ENCODE data around the gene MIEF1. TPM values are rescaled to one million over a fixed set of nuclear protein-coding genes. Genes with fewer than 3 reads are reported as not detected.

MIEF1 gene
- 20.9 and 22.9 TPM in 2 replicates for total RNA-seq (2014; rRNA removed; shearing (Covaris generic))

DNA sequence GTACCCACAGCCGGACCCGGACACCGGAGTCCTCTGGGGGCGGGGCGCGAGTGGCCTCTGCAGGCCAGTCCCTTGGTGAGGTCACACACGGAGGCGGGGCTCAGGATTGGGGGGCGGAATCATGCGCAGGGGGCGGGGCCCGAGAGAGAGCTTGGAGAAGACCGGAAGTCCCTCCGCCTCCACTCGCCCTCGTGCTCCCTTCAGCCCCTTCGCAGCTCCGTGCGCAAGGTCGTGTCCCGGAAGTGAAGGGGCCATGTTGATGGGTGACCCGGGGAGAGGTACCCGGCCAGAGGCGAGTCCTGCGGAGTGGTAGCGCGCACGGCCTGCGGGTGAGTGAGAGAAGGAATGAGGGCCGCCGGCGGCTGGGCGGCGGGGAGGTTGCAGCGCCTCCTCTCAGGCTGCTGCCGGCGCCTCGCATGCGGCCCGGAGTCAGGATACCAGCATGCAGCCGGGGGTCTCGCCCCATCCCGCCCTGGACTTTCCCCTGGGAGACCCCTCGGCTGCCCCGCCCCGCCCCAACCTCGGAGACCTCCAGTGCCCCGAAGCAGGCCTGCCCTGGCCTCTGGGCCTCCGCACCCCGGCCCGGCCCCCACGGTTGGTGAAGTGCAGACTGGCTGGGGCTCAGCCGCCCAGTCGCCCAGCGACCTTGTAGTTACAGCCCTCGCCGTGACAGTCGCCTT lies at the start of gene MIEF1:
Gene MIEF1, plus strand, starts transcription at position 182 of the 680 bp plus-strand sequence. CDS start 9,005 bp downstream, outside the sequence.
- peaks cover 44% of the 10 kb centered on the region for H3K36me3 ChIP-seq
- peak within 1 kb of the TSS; percentile 34 for H3K27ac ChIP-seq
- H3K4me3 ChIP-seq = peak within 1 kb of the TSS; percentile 84
- peak; percentile 86 to 98 for DNase-seq (ENCODE audit: low read depth in 1 of 2, low spot score in 2 of 2)
- no peaks in the 10 kb centered on the region for H3K9me3 ChIP-seq (replicated peaks)
- H3K27me3 ChIP-seq (replicated peaks) = no peaks in the 10 kb centered on the region
- H3K4me1 ChIP-seq (replicated peaks) = peaks cover 14% of the 10 kb centered on the region

DNA sequence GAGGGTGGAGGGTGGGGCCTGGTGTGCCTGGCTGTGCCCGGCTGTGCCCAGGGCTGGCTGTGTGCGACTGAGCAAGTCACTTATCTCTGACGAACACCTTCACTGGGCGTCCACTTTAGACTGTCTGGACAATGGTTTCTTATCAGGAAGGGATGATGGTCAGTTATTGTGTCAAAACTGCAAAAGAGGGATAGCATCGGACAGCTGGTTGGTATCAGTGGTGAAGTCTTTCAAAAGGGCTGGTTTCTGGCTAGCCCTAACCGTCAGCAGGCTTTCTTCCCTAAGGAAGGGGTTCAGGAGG lies 49.4 kb upstream of the MIEF1 start:
- H3K4me3 ChIP-seq = no peak overlapping the region
- DNase-seq (ENCODE audit: low read depth in 1 of 2, low spot score in 2 of 2) = no peak
- H3K27ac ChIP-seq = no peak overlapping the region
- H3K9me3 ChIP-seq (replicated peaks) = no peaks in the 10 kb centered on the region
- H3K4me1 ChIP-seq (replicated peaks) = peaks cover 23% of the 10 kb centered on the region
- no peaks in the 10 kb centered on the region for H3K36me3 ChIP-seq
- peaks cover 6% of the 10 kb centered on the region for H3K27me3 ChIP-seq (replicated peaks)

DNA sequence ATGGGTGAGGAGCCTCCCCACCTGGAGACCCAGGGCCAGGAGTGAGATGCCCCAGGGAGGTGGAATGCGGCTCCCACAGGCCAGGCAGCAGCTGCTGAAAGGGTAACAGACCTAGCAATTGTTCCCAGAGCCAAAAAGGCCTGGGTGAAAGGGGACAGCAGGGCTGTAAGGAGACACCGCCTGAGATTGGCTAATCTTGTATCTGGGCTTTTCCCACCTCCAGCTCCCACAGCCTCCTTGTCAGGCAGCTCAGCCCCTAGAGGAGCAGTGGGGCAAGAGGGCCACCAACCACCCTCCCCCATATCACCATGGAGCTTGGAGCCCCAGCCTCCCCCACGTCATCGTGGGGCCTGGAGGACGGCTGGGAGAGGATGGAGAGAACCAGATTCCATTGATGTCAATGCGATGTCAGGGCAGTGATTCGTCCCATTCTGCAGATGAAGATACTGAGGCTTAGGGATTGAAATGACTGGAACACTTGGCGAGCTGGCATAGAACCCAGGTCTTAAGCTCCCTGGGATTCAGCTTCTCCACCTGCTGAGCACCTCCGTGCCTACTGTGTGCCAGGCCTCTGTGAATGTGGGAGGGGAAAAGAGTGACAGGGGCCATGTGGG lies 48.2 kb upstream of the MIEF1 start:
- no peak overlapping the region for H3K27ac ChIP-seq
- no peak overlapping the region for H3K4me3 ChIP-seq
- H3K4me1 ChIP-seq (replicated peaks) = peaks cover 32% of the 10 kb centered on the region
- peaks cover 17% of the 10 kb centered on the region for H3K27me3 ChIP-seq (replicated peaks)
- no peaks in the 10 kb centered on the region for H3K36me3 ChIP-seq
- DNase-seq (ENCODE audit: low read depth in 1 of 2, low spot score in 2 of 2) = no peak
- no peaks in the 10 kb centered on the region for H3K9me3 ChIP-seq (replicated peaks)

DNA sequence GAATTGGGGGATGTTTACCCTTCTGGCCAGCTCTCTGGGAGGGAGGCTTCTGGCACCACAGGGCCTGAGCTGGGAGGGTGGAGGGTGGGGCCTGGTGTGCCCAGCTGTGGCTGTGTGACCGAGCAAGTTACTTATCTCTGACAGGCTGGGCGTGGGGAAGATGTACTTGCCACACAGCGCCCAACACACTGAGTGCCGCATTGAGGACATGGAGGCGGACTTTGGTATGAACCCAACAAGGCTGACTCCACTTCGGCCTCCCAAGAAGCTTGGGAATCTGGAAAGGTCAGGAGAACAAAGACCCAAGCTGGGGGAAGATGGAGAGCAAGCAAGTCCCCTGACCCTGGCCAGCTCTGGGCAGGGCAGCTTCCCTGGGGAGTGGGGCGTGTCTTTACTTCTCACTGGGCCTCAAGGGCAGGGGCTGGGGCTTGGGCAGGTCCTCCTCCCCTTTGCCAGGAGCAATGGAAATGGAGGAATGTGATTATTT lies 47.7 kb upstream of the MIEF1 start:
- Histone ChIP-seq H3K27ac (no peak overlapping the region), H3K9me3 (replicated peaks) (no peaks in the 10 kb centered on the region), H3K27me3 (replicated peaks) (peaks cover 17% of the 10 kb centered on the region), H3K4me1 (replicated peaks) (peaks cover 32% of the 10 kb centered on the region), H3K4me3 (no peak overlapping the region), H3K36me3 (no peaks in the 10 kb centered on the region)
- DNase-seq (ENCODE audit: low read depth in 1 of 2, low spot score in 2 of 2) = peak; percentile 60 to 62

DNA sequence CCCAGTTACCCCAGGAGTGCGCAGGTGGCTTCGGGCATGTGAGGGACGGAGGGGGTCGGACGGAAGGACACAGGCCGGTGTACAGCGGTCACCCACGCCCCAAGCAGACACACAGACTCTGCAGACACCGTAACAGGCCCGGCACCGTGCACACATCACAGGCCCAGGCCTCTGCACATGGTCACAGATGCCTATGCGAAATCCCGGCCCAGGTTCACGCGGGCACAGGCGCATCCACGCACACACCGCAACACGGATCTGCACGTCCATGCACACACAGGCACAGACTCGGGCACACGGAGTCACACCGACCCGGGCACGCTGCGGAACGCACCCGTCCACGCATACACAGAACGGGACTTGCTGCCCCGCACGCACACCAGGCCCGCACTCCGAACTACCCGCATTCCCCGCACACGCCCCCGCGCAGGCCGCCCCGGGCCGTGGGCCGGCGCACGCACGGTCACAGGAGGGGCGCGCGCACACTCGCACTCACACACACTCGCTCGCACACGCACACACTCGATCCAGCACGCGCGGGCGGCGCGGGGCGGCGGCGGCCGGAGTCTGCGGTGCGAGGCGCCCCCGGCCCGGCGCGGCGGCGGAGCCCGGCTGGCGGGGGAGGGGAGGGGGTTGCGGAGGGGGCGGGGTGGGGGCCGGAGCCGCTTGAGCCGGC lies 45.4 kb upstream of the MIEF1 start, which contains the start of gene MGAT3:
Gene MGAT3, plus strand, starts transcription at position 491 of the 676 bp plus-strand sequence. CDS start 30,336 bp downstream, outside the sequence.
- DNase-seq (ENCODE audit: low read depth in 1 of 2, low spot score in 2 of 2) = no peak
- peak within 1 kb of the TSS; percentile 53 for H3K4me3 ChIP-seq
- no peak within 1 kb of the TSS for H3K27ac ChIP-seq

DNA sequence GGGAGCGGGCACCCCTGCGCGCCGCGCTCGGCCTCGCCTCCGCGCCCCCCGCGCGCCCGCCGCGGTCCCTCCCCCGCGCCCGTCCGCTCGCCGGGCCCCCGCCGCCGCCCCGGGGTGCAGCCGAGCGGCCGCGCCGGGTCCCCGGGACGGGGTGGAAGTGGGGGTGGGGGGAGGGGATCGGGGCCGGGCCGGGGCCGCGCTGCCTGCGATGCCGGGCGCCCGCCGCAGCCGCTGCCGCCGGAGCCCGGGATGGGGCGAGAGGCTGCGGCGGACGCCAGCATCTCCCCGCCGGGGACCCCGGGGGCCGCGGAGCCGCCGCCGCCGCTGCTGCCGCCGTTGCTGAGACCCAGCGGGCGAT lies 44.9 kb upstream of the MIEF1 start:
- H3K27ac ChIP-seq = no peak overlapping the region
- H3K4me3 ChIP-seq = peak overlapping the region; percentile 53
- no peaks in the 10 kb centered on the region for H3K36me3 ChIP-seq
- H3K9me3 ChIP-seq (replicated peaks) = no peaks in the 10 kb centered on the region
- peaks cover 32% of the 10 kb centered on the region for H3K4me1 ChIP-seq (replicated peaks)
- H3K27me3 ChIP-seq (replicated peaks) = peaks cover 17% of the 10 kb centered on the region
- DNase-seq (ENCODE audit: low read depth in 1 of 2, low spot score in 2 of 2) = no peak

More for the DNA sequence above, 45.4 kb upstream of the MIEF1 start, which contains the start of gene MGAT3:
- Histone ChIP-seq H3K4me1 (replicated peaks) (peaks cover 32% of the 10 kb centered on the region), H3K27me3 (replicated peaks) (peaks cover 17% of the 10 kb centered on the region), H3K9me3 (replicated peaks) (no peaks in the 10 kb centered on the region), H3K36me3 (no peaks in the 10 kb centered on the region)

DNA sequence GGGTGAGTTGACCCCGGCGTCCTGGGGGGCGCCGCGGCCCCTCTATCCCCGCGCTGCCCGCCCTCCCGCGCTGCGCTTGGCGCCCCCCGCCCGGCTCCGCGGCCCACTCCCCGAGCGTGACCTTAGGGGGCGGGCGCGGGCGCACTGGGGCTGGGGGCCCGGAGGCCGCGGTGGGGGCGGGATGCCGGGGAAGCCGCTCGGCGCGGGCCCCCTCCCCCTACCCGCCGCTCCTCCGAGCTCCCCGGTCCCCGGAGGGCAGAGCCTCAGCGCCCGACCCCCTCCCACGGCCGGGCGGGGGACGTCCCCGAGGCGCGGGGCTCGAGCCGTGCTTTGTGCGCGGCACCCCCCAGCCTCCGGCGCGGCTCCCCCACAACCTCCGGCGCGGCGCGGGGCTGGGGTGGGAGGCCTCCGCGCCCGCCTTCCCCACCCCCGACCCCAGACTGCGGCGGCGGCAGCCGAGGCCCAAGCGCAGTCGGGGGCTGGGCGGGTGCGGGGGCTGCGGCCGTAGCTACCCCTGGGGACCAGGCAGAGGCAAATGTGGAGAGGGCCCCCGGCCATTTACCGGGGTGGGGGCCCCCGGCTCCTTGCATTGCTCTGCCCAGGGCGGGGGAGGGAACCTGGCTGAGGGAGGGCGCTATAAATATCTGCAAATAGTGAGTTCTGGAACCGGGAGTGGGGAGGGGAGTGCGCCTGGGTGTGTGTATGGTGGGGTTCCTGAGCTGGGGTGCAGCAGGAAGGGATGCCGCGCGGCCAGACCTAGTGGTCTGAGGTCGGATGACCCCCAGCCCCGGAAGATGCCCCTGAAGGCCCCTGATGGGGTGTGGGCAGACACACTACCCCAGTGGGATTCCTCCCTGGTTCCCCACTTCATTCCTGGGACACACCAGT lies 44.3 kb upstream of the MIEF1 start:
- DNase-seq (ENCODE audit: low read depth in 1 of 2, low spot score in 2 of 2) = no peak
- Histone ChIP-seq H3K36me3 (no peaks in the 10 kb centered on the region), H3K4me3 (peak overlapping the region; percentile 53), H3K27me3 (replicated peaks) (peaks cover 17% of the 10 kb centered on the region), H3K4me1 (replicated peaks) (peaks cover 37% of the 10 kb centered on the region), H3K9me3 (replicated peaks) (no peaks in the 10 kb centered on the region), H3K27ac (no peak overlapping the region)

DNA sequence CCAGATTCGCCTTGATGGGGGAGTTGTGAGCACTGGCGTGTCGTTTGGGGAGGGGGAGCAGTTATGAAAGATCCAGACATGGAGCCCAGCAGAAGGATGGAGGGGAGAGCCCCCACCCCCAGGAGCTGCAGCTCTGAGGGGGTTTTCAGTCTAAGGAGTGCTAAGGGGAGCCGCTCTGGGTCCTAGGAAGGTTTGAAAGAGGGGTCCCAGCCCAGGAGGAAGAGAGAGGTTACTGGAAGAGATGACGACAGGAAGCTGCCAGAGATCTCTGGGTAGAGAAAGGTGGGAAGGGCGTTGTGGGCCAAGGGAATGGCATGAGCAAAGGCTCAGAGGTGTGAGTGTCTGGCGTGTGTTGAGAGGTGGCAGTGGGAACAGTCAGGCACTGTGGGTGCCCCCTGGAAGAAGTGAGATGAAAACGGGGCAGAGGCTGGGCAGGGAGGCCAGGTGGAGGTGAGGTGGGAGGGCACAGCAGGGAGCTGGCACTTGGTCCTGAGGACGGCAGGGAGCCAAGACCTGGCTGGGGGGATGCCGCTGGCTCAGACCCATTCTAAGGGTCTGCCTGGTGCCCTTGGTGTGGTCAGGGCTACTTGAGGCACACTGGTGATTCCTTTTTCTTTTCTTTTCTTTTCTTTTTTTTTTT lies 43.5 kb upstream of the MIEF1 start:
- Histone ChIP-seq H3K9me3 (replicated peaks) (no peaks in the 10 kb centered on the region), H3K4me3 (peak overlapping the region; percentile 53), H3K4me1 (replicated peaks) (peaks cover 42% of the 10 kb centered on the region), H3K36me3 (no peaks in the 10 kb centered on the region), H3K27ac (no peak overlapping the region), H3K27me3 (replicated peaks) (peaks cover 17% of the 10 kb centered on the region)
- no peak for DNase-seq (ENCODE audit: low read depth in 1 of 2, low spot score in 2 of 2)

DNA sequence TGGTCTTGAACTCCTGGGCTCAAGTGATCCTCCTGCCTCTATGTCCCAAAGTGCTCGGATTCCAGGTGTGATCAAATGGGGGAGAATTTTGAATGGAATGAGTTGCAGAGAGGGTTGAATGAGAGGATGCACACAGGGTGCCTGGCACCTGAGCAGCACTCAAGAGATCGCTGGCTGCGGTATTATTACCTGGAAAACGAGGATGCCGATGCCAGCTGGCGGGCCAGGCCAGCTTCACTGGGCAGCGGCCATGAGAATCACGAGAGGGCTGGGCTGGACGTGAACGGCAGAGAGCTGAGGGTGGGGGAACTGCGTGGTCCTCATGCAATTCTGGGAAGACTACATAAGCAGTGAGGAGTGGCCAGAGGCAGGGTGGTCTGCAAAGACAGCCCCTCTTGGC lies 42.4 kb upstream of the MIEF1 start:
- Histone ChIP-seq H3K27me3 (replicated peaks) (peaks cover 17% of the 10 kb centered on the region), H3K36me3 (no peaks in the 10 kb centered on the region), H3K27ac (no peak overlapping the region), H3K4me1 (replicated peaks) (peaks cover 33% of the 10 kb centered on the region), H3K4me3 (no peak overlapping the region), H3K9me3 (replicated peaks) (no peaks in the 10 kb centered on the region)
- no peak for DNase-seq (ENCODE audit: low read depth in 1 of 2, low spot score in 2 of 2)

DNA sequence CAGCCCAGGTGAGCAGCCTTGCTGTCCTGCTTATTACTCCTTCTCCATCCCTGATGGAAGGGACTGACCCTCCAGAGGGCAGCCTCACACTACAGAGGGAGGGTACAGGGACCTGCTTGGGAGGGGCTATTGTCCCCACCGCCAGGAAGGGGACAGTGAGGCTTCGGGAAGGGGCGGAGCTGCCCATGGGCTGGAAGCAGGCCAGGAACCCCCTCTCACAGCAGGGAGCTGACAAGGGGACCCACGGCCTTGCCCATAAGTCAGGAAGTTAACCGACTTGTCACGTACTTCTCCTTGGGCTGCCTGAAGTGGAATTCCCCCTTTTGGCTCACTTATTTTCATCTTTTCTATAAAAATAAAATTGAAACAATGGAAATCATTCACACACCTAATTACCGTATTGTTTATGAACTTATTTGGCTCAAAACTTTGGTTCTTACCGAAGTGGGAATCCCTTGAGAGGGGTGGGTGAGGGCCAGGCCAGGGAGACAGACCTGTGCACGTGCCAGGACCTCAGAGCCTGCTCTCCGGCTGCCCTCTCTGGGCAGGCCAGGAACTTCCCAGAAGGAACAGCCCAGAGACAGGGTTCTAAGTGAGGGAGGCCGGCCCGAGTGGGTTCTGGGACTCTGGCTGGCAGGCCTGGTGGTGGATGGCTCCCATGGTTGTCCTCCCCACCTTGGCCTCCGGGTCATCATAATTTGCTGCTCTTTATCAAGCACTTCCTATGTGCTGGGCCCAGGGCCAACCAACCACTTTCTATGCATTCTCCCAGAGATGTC lies 39.5 kb upstream of the MIEF1 start:
- Histone ChIP-seq H3K9me3 (replicated peaks) (no peaks in the 10 kb centered on the region), H3K4me1 (replicated peaks) (peaks cover 20% of the 10 kb centered on the region), H3K27ac (no peak overlapping the region), H3K4me3 (no peak overlapping the region), H3K36me3 (no peaks in the 10 kb centered on the region), H3K27me3 (replicated peaks) (peaks cover 12% of the 10 kb centered on the region)
- DNase-seq (ENCODE audit: low read depth in 1 of 2, low spot score in 2 of 2) = peak in 1 of 2 experiments; percentile 40

DNA sequence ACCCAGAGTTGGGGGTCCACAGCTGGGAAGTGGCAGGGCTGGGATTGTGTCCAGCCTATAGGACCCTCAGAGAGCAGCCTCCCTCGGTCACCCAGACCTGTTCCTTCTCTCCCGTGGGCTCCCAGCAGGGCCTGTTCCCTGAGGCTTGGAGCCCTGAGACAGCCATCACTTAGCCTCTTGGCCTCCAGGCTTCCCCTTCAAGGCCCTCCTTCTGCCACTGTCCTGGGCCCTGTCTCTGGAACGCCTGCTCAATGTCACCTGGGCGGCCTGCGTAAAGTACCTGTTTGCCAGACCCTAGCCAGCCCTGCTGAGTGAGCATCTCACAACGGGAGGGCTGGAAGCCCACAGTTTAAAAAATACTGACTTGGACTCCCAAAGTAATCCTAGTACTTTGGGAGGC lies 38.8 kb upstream of the MIEF1 start:
- no peaks in the 10 kb centered on the region for H3K9me3 ChIP-seq (replicated peaks)
- peaks cover 13% of the 10 kb centered on the region for H3K4me1 ChIP-seq (replicated peaks)
- peaks cover 5% of the 10 kb centered on the region for H3K27me3 ChIP-seq (replicated peaks)
- H3K36me3 ChIP-seq = no peaks in the 10 kb centered on the region
- DNase-seq (ENCODE audit: low read depth in 1 of 2, low spot score in 2 of 2) = no peak
- no peak overlapping the region for H3K27ac ChIP-seq
- no peak overlapping the region for H3K4me3 ChIP-seq

DNA sequence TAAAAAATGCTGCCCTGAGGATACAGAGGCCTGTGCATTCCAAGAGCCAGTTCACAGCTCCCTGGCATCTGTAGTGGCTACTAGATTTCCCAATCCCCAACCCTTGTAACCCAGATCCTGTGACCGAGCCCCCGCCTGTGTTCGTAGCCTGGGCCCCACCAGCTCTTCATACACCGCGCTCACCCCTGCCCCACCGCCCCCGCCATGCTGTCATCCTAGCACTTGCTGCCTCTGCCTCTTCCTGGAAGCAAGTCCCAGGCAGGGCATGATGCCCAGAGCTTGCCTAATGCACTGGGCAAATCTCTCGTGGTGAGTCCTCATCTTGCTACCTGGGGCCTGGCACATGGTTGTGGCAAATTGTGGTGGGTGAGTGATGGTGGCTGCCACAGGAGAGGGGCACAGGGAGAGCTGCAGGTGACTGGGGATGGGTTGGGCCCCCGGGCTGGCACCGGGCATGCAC lies 38.1 kb upstream of the MIEF1 start:
- no peak for DNase-seq (ENCODE audit: low read depth in 1 of 2, low spot score in 2 of 2)
- Histone ChIP-seq H3K36me3 (no peaks in the 10 kb centered on the region), H3K4me3 (no peak overlapping the region), H3K4me1 (replicated peaks) (peaks cover 10% of the 10 kb centered on the region), H3K27ac (no peak overlapping the region), H3K27me3 (replicated peaks) (no peaks in the 10 kb centered on the region), H3K9me3 (replicated peaks) (no peaks in the 10 kb centered on the region)
